Loucy (cell line): ENCODE results near the gene RAET1E.
"Not testable (repeated sequence)": the region's sequence is repeated elsewhere in the genome, so short reads cannot be mapped to it uniquely, and the experiment has no call there.

Experiments
- H2AFZ ChIP-seq: fragments of 200-600 bp; sonication (generic); 2 replicates; pipeline ENCODE4 v1.6.0; 2016; ENCODE audit warnings: antibody characterized with exemption, mild to moderate bottlenecking, low read length, moderate library complexity
- H3F3A ChIP-seq: fragments of 200-600 bp; 2 replicates; pipeline ENCODE4 v1.6.0; 2016; ENCODE audit warnings: antibody characterized with exemption, low read depth, mild to moderate bottlenecking
- H3K27me3 ChIP-seq: fragments of 200-600 bp; sonication (generic); 2 replicates; pipeline ENCODE4 v1.6.1; 2014; ENCODE audit warnings: low read length, mild to moderate bottlenecking; ENCODE audit not compliant: insufficient read depth, poor library complexity, severe bottlenecking
- H3K36me3 ChIP-seq: fragments of 200-600 bp; sonication (generic); 2 replicates; pipeline ENCODE4 v1.6.1; 2016; ENCODE audit warnings: low read length; ENCODE audit not compliant: insufficient read depth
- H3K4me1 ChIP-seq: fragments of 200-600 bp; sonication (generic); 2 replicates; pipeline ENCODE4 v1.5.1; 2014; ENCODE audit warnings: low read length, mild to moderate bottlenecking; ENCODE audit not compliant: insufficient read depth, poor library complexity, severe bottlenecking
- H3K4me2 ChIP-seq: fragments of 200-600 bp; sonication (generic); 2 replicates; pipeline ENCODE4 v1.6.0; 2014; ENCODE audit warnings: antibody characterized with exemption, low read length, low read depth, mild to moderate bottlenecking; ENCODE audit not compliant: poor library complexity, severe bottlenecking
- H3K4me3 ChIP-seq: fragments of 200-600 bp; sonication (generic); 2 replicates; pipeline ENCODE4 v1.5.1; 2014; ENCODE audit warnings: low read length, mild to moderate bottlenecking, mixed read lengths; ENCODE audit not compliant: poor library complexity, severe bottlenecking
- H3K79me2 ChIP-seq: fragments of 200-600 bp; sonication (generic); 2 replicates; pipeline ENCODE4 v1.6.1; 2014; ENCODE audit warnings: low read length; ENCODE audit not compliant: insufficient read depth
- H3K9ac ChIP-seq: fragments of 200-600 bp; sonication (generic); 2 replicates; pipeline ENCODE4 v1.6.0; 2014; ENCODE audit warnings: mild to moderate bottlenecking, low read depth, low read length, moderate library complexity; ENCODE audit not compliant: poor library complexity, severe bottlenecking
- H3K9me2 ChIP-seq: fragments of 200-600 bp; sonication (generic); replicated peaks from 2 replicates; pipeline ENCODE4 v1.6.1; 2016; ENCODE audit warnings: low read depth, low read length, mixed read lengths
- H3K9me3 ChIP-seq: fragments of 200-600 bp; sonication (generic); 2 replicates; pipeline ENCODE4 v1.6.1; 2014; ENCODE audit warnings: mild to moderate bottlenecking, antibody characterized with exemption, low read length, low read depth; ENCODE audit not compliant: insufficient read depth
- H4K20me1 ChIP-seq: fragments of 200-600 bp; sonication (generic); 2 replicates; pipeline ENCODE4 v1.6.0; 2014; ENCODE audit warnings: antibody characterized with exemption, low read length, mild to moderate bottlenecking; ENCODE audit not compliant: insufficient read depth, poor library complexity, severe bottlenecking
- CTCF ChIP-seq: fragments of 200-600 bp; sonication (generic); conservative IDR thresholded peaks from 2 replicates; pipeline ENCODE4 v1.5.1; 2014; ENCODE audit warnings: mild to moderate bottlenecking, antibody characterized with exemption, low read length
- EZH2phosphoT487 ChIP-seq: fragments of 200-600 bp; IDR thresholded peaks from 2 replicates; pipeline ENCODE4 v1.6.1; 2018; ENCODE audit warnings: antibody characterized with exemption, mild to moderate bottlenecking, moderate library complexity, borderline replicate concordance

RAET1E gene

GRCh38 chr6:149913540-149914240, 15.8 kb upstream of the RAET1E start:
- no peaks in the 10 kb centered on the region for H4K20me1 ChIP-seq
- H3K9me3 ChIP-seq: peaks cover 4% of the 10 kb centered on the region; the same call in 1 of the 2 replicates
- no peaks in the 10 kb centered on the region for H3F3A ChIP-seq
- no peak overlapping the region for H3K4me2 ChIP-seq
- no peaks in the 10 kb centered on the region for H3K36me3 ChIP-seq
- H3K79me2 ChIP-seq: no peaks in the 10 kb centered on the region
- no peak for TF ChIP-seq CTCF
- TF ChIP-seq EZH2phosphoT487: no peak
- H3K9ac ChIP-seq: no peak overlapping the region
- no peak overlapping the region for H2AFZ ChIP-seq
- H3K4me1 ChIP-seq: no peaks in the 10 kb centered on the region
- no peaks in the 10 kb centered on the region for H3K27me3 ChIP-seq
- H3K4me3 ChIP-seq: no peak overlapping the region
- H3K9me2 ChIP-seq: no peaks in the 10 kb centered on the region

GRCh38 chr6:149913085-149913484, 15.2 kb upstream of the RAET1E start:
- H3K79me2 ChIP-seq: no peaks in the 10 kb centered on the region
- no peak overlapping the region for H3K4me3 ChIP-seq
- no peak overlapping the region for H3K9ac ChIP-seq
- H4K20me1 ChIP-seq: no peaks in the 10 kb centered on the region
- H3K9me2 ChIP-seq: no peaks in the 10 kb centered on the region
- H3K36me3 ChIP-seq: no peaks in the 10 kb centered on the region
- TF ChIP-seq CTCF (no peak), EZH2phosphoT487 (no peak)
- peaks cover 5% of the 10 kb centered on the region; the same call in 1 of the 2 replicates for H3K9me3 ChIP-seq
- no peak overlapping the region for H3K4me2 ChIP-seq
- H3K4me1 ChIP-seq: no peaks in the 10 kb centered on the region
- H3K27me3 ChIP-seq: no peaks in the 10 kb centered on the region
- H2AFZ ChIP-seq: no peak overlapping the region
- H3F3A ChIP-seq: no peaks in the 10 kb centered on the region

GRCh38 chr6:149912680-149913079, 14.8 kb upstream of the RAET1E start:
- not testable (repeated sequence) for H3K9me3 ChIP-seq, H3K9me2 ChIP-seq, H3K36me3 ChIP-seq, H4K20me1 ChIP-seq, H3K4me3 ChIP-seq, H3F3A ChIP-seq, H3K4me1 ChIP-seq, H3K79me2 ChIP-seq, H2AFZ ChIP-seq, H3K4me2 ChIP-seq, H3K9ac ChIP-seq, H3K27me3 ChIP-seq

GRCh38 chr6:149910721-149911151, 12.8 kb upstream of the RAET1E start:
- Histone ChIP-seq H3K36me3 (no peaks in the 10 kb centered on the region), H3K4me1 (no peaks in the 10 kb centered on the region), H4K20me1 (no peaks in the 10 kb centered on the region), H2AFZ (no peak overlapping the region), H3K4me2 (no peak overlapping the region), H3K9me3 (peaks cover 9% of the 10 kb centered on the region; the same call in 1 of the 2 replicates), H3K9me2 (no peaks in the 10 kb centered on the region), H3K4me3 (no peak overlapping the region), H3K9ac (no peak overlapping the region), H3K79me2 (no peaks in the 10 kb centered on the region), H3K27me3 (no peaks in the 10 kb centered on the region), H3F3A (no peaks in the 10 kb centered on the region)
- TF ChIP-seq EZH2phosphoT487: no peak
- TF ChIP-seq CTCF: no peak
